Neural cell (in vitro differentiated cells): ENCODE measurements around the gene ADRA1B. TPM values are rescaled to one million over a fixed set of nuclear protein-coding genes. Genes with fewer than 3 reads are reported as not detected.

ENCODE experiments used
- H2AFZ ChIP-seq: fragments of 200-600, 300-800 bp; sonication (generic), shearing (Covaris generic); 2 replicates; pipeline ENCODE4 v1.6.0; 2014; ENCODE audit warnings: low read depth, mild to moderate bottlenecking, antibody characterized with exemption, low read length, moderate library complexity
- H3F3A ChIP-seq: fragments of 200-600 bp; shearing (Covaris generic); 2 replicates; pipeline ENCODE4 v1.6.1; 2016; ENCODE audit warnings: mild to moderate bottlenecking, moderate library complexity, mixed read lengths, antibody characterized with exemption, low read length; ENCODE audit not compliant: insufficient read depth, poor library complexity, severe bottlenecking
- H3K27ac ChIP-seq: fragments of 200-600, 300-800 bp; sonication (generic), shearing (Covaris generic); 2 replicates; pipeline ENCODE4 v1.5.1; 2014; ENCODE audit warnings: mild to moderate bottlenecking, low read length, moderate library complexity
- H3K27me3 ChIP-seq: fragments of 300-800, 200-600 bp; sonication (generic), shearing (Covaris generic); 2 replicates; pipeline ENCODE4 v1.6.0; 2014; ENCODE audit warnings: mild to moderate bottlenecking, low read depth, low read length, moderate library complexity; ENCODE audit not compliant: insufficient read depth
- H3K36me3 ChIP-seq: fragments of 300-800, 200-600 bp; sonication (generic), shearing (Covaris generic); 2 replicates; pipeline ENCODE4 v1.5.1; 2014; ENCODE audit warnings: mild to moderate bottlenecking, antibody characterized with exemption, low read length, moderate library complexity; ENCODE audit not compliant: insufficient read depth
- H3K4me2 ChIP-seq: fragments of 300-800, 200-600 bp; sonication (generic), shearing (Covaris generic); 2 replicates; pipeline ENCODE4 v1.6.0; 2014; ENCODE audit warnings: mild to moderate bottlenecking, low read length
- H3K4me3 ChIP-seq: fragments of 300-800, 200-600 bp; sonication (generic), shearing (Covaris generic); 2 replicates; pipeline ENCODE4 v1.5.1; 2014; ENCODE audit warnings: mild to moderate bottlenecking, low read length, moderate library complexity
- H3K79me2 ChIP-seq: fragments of 200-600 bp; shearing (Covaris generic); replicated peaks from 2 replicates; pipeline ENCODE4 v1.6.0; 2014; ENCODE audit warnings: mild to moderate bottlenecking, low read length, moderate library complexity; ENCODE audit not compliant: insufficient read depth
- H3K9ac ChIP-seq: fragments of 300-800, 200-600 bp; sonication (generic), shearing (Covaris generic); 2 replicates; pipeline ENCODE4 v1.6.1; 2016; ENCODE audit warnings: mild to moderate bottlenecking, low read length, mixed read lengths
- H3K9me2 ChIP-seq: fragments of 200-600 bp; shearing (Covaris generic); 2 replicates; pipeline ENCODE4 v1.6.1; 2016; ENCODE audit warnings: mild to moderate bottlenecking, low read length, mixed read lengths; ENCODE audit not compliant: insufficient read depth
- H3K9me3 ChIP-seq: fragments of 200-600, 300-800 bp; sonication (generic), shearing (Covaris generic); 2 replicates; pipeline ENCODE4 v1.6.1; 2016; ENCODE audit warnings: mild to moderate bottlenecking, mixed run types, low read length, moderate library complexity, mixed read lengths
- H4K20me1 ChIP-seq: fragments of 200-600 bp; shearing (Covaris generic); 2 replicates; pipeline ENCODE4 v1.6.1; 2016; ENCODE audit warnings: mild to moderate bottlenecking, mixed run types; ENCODE audit not compliant: insufficient read depth
- CTCF ChIP-seq: fragments of 450-650 bp; IDR thresholded peaks from 2 replicates; pipeline ENCODE4 v1.5.1; 2014; ENCODE audit warnings: antibody characterized with exemption, mild to moderate bottlenecking, moderate library complexity; ENCODE audit not compliant: poor library complexity, severe bottlenecking
- EP300 ChIP-seq: fragments of 450-650 bp; conservative IDR thresholded peaks from 2 replicates; pipeline ENCODE4 v1.6.1; 2014; ENCODE audit warnings: antibody characterized with exemption, mild to moderate bottlenecking, moderate library complexity; ENCODE audit not compliant: poor library complexity, severe bottlenecking
- EZH2 ChIP-seq: fragments of 200-600, 300-800 bp; shearing (Covaris generic), sonication (generic); IDR thresholded peaks from 2 replicates; pipeline ENCODE4 v1.6.1; 2014; ENCODE audit warnings: antibody characterized with exemption, low read length, borderline replicate concordance, mild to moderate bottlenecking; ENCODE audit not compliant: insufficient read depth, poor library complexity, severe bottlenecking
- MXI1 ChIP-seq: fragments of 450-650 bp; conservative IDR thresholded peaks from 2 replicates; pipeline ENCODE4 v1.6.1; 2014; ENCODE audit warnings: antibody characterized with exemption, mild to moderate bottlenecking; ENCODE audit not compliant: poor library complexity, severe bottlenecking
- POLR2AphosphoS5 ChIP-seq: IDR thresholded peaks from 2 replicates; pipeline ENCODE4 v1.6.1; 2012
- RAD21 ChIP-seq: fragments of 450-650 bp; conservative IDR thresholded peaks from 2 replicates; pipeline ENCODE4 v1.6.1; 2014; ENCODE audit warnings: antibody characterized with exemption, mild to moderate bottlenecking, moderate library complexity
- REST ChIP-seq: IDR thresholded peaks from 2 replicates; pipeline ENCODE4 v1.6.1; 2012; ENCODE audit warnings: borderline replicate concordance
- SMC3 ChIP-seq: fragments of 450-650 bp; conservative IDR thresholded peaks from 2 replicates; pipeline ENCODE4 v1.6.1; 2014; ENCODE audit warnings: antibody characterized with exemption, mild to moderate bottlenecking, moderate library complexity; ENCODE audit not compliant: poor library complexity
- TAF1 ChIP-seq: IDR thresholded peaks from 2 replicates; pipeline ENCODE4 v1.6.1; 2012; ENCODE audit warnings: low read depth
- polyA plus RNA-seq: library from polyadenylated mRNA; depleted of rRNA; stranded (reverse); fragments of >200 nt; gene quantifications from 2 replicates; pipeline ENCODE4 v1.2.3, GENCODE V29; 2014

The ADRA1B gene
- polyA plus RNA-seq, 1 donor from 2014 or later = 1.1 TPM

DNA sequence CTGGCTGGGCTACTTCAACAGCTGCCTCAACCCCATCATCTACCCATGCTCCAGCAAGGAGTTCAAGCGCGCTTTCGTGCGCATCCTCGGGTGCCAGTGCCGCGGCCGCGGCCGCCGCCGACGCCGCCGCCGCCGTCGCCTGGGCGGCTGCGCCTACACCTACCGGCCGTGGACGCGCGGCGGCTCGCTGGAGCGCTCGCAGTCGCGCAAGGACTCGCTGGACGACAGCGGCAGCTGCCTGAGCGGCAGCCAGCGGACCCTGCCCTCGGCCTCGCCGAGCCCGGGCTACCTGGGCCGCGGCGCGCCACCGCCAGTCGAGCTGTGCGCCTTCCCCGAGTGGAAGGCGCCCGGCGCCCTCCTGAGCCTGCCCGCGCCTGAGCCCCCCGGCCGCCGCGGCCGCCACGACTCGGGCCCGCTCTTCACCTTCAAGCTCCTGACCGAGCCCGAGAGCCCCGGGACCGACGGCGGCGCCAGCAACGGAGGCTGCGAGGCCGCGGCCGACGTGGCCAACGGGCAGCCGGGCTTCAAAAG is 55.7 kb downstream of the ADRA1B start:
- Histone ChIP-seq H3K36me3 (no peaks in the 10 kb centered on the region), H3K79me2 (no peaks in the 10 kb centered on the region), H3K27ac (no peak overlapping the region), H3K4me3 (peak overlapping the region; percentile 48), H3K9me2 (no peaks in the 10 kb centered on the region), H3K4me2 (no peak overlapping the region), H2AFZ (no peak overlapping the region), H3K9me3 (no peaks in the 10 kb centered on the region), H3F3A (no peaks in the 10 kb centered on the region), H3K27me3 (peaks cover 40% of the 10 kb centered on the region), H4K20me1 (no peaks in the 10 kb centered on the region), H3K9ac (no peak overlapping the region)
- peak; percentile 33 for TF ChIP-seq CTCF
- no peak for TF ChIP-seq POLR2AphosphoS5
- TF ChIP-seq RAD21 = peak; percentile 17
- peak; percentile 31 for TF ChIP-seq SMC3

DNA sequence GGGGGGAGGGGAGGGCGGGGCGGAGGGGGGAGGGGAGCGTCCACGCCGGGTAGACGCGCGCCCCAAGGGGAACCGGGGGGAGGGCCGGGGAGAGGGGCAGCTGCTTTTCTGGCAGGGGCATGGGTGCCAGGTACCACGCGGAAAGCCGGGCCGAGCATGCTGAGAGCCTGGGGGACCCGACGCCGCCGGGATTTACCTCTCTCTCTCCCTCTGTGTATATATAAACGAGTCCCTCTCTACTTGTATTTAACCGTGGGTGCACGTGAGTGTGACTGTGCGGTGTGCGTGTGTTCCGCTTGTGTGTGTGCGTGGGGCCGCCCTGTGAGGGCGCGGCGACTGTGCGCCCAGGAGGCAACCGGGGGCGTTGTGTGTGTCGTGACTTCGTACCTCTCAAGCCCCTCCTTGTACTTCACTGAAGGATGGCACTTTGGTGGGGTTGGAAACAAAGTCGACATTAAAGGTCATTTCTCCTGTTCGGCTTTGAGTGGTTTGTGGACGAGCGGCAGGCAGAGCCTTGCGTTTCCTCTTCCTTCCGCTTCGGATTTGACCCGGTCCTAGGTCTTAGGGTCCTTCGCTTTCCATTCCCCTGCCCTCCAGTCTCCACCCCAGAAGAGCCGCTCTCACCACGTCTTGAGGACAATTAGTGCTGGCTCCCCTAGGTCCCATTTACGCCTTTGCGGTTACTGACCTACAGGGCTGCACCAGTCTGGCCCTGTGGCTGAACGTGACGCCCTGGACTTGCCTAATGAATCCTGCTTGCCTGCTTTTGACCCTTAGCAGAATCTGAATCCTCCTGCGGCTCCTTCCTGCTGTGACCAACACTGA is 56.5 kb downstream of the ADRA1B start:
- Histone ChIP-seq H3K4me3 (no peak overlapping the region), H3F3A (no peaks in the 10 kb centered on the region), H3K79me2 (no peaks in the 10 kb centered on the region), H3K36me3 (no peaks in the 10 kb centered on the region), H3K27ac (no peak overlapping the region), H2AFZ (no peak overlapping the region), H3K4me2 (no peak overlapping the region), H3K9me3 (no peaks in the 10 kb centered on the region), H3K9me2 (no peaks in the 10 kb centered on the region), H3K27me3 (peaks cover 40% of the 10 kb centered on the region), H4K20me1 (no peaks in the 10 kb centered on the region), H3K9ac (no peak overlapping the region)
- TF ChIP-seq RAD21 = no peak
- TF ChIP-seq TAF1 = no peak
- no peak for TF ChIP-seq EP300
- TF ChIP-seq REST = no peak
- TF ChIP-seq CTCF = no peak
- no peak for TF ChIP-seq POLR2AphosphoS5
- no peak for TF ChIP-seq MXI1
- no peak for TF ChIP-seq SMC3
- no peak for TF ChIP-seq EZH2
